Measurements from ENCODE around the gene ADGRL3.
"Not testable (repeated sequence)": the region's sequence is repeated elsewhere in the genome, so short reads cannot be mapped to it uniquely, and the experiment has no call there.

ADGRL3 gene

GRCh38 chr4:61501812-61502211 is 301.7 kb downstream of the ADGRL3 start:
- H3K27ac Mint-ChIP-seq, result no peak overlapping the region
- DNase-seq (ENCODE audit: low spot score in 2 of 2) (no peak), ATAC-seq (ENCODE audit: low read depth) (no peak)
- no peaks in the 10 kb centered on the region for H3K27me3 Mint-ChIP-seq
- peaks cover 8% of the 10 kb centered on the region for H3K9me3 Mint-ChIP-seq
- H3K36me3 Mint-ChIP-seq, result no peaks in the 10 kb centered on the region
- no peak overlapping the region for H3K4me3 Mint-ChIP-seq
- no peaks in the 10 kb centered on the region for H3K4me1 Mint-ChIP-seq

- H3K4me3 Mint-ChIP-seq, result no peak overlapping the region
- no peaks in the 10 kb centered on the region for H3K4me1 Mint-ChIP-seq
- peaks cover 7% of the 10 kb centered on the region for H3K9me3 Mint-ChIP-seq
- no peaks in the 10 kb centered on the region for H3K36me3 Mint-ChIP-seq
- no peaks in the 10 kb centered on the region for H3K27me3 Mint-ChIP-seq
- no peak for DNase-seq (ENCODE audit: low spot score in 2 of 2)
- ATAC-seq (ENCODE audit: low read depth), result no peak
- H3K27ac Mint-ChIP-seq, result no peak overlapping the region
Measured at GRCh38 chr4:61505773-61506685, 305.9 kb downstream of the ADGRL3 start.

- Mint-ChIP-seq H3K27me3 (no peaks in the 10 kb centered on the region), H3K4me1 (no peaks in the 10 kb centered on the region), H3K9me3 (peaks cover 5% of the 10 kb centered on the region), H3K27ac (no peak overlapping the region), H3K36me3 (no peaks in the 10 kb centered on the region), H3K4me3 (no peak overlapping the region)
- no peak for ATAC-seq (ENCODE audit: low read depth)
- DNase-seq (ENCODE audit: low spot score in 2 of 2), result no peak
Measured at GRCh38 chr4:61507091-61507490, 307.0 kb downstream of the ADGRL3 start.

- not testable (repeated sequence) for H3K4me3 Mint-ChIP-seq; DNase-seq (ENCODE audit: low spot score in 2 of 2); H3K4me1 Mint-ChIP-seq; H3K36me3 Mint-ChIP-seq; H3K9me3 Mint-ChIP-seq; H3K27me3 Mint-ChIP-seq; H3K27ac Mint-ChIP-seq; ATAC-seq (ENCODE audit: low read depth)
Measured at GRCh38 chr4:61509721-61510241, 309.7 kb downstream of the ADGRL3 start.

- Mint-ChIP-seq H3K4me3 (no peak overlapping the region), H3K36me3 (no peaks in the 10 kb centered on the region), H3K27ac (no peak overlapping the region), H3K4me1 (no peaks in the 10 kb centered on the region), H3K9me3 (peaks cover 1% of the 10 kb centered on the region), H3K27me3 (no peaks in the 10 kb centered on the region)
- ATAC-seq (ENCODE audit: low read depth) (no peak), DNase-seq (ENCODE audit: low spot score in 2 of 2) (no peak)
Measured at GRCh38 chr4:61511716-61512488, 311.8 kb downstream of the ADGRL3 start.

GRCh38 chr4:61514991-61515390 is 314.9 kb downstream of the ADGRL3 start:
- Mint-ChIP-seq H3K4me3 (no peak overlapping the region), H3K9me3 (peaks cover 1% of the 10 kb centered on the region), H3K27me3 (no peaks in the 10 kb centered on the region), H3K4me1 (no peaks in the 10 kb centered on the region), H3K27ac (no peak overlapping the region), H3K36me3 (no peaks in the 10 kb centered on the region)
- ATAC-seq (ENCODE audit: low read depth) (no peak), DNase-seq (ENCODE audit: low spot score in 2 of 2) (no peak)

GRCh38 chr4:61517144-61517543 is 317.0 kb downstream of the ADGRL3 start:
- H3K27me3 Mint-ChIP-seq, result no peaks in the 10 kb centered on the region
- no peaks in the 10 kb centered on the region for H3K36me3 Mint-ChIP-seq
- no peak overlapping the region for H3K4me3 Mint-ChIP-seq
- DNase-seq (ENCODE audit: low spot score in 2 of 2), result no peak
- peaks cover 4% of the 10 kb centered on the region for H3K9me3 Mint-ChIP-seq
- H3K27ac Mint-ChIP-seq, result no peak overlapping the region
- no peak for ATAC-seq (ENCODE audit: low read depth)
- H3K4me1 Mint-ChIP-seq, result no peaks in the 10 kb centered on the region

GRCh38 chr4:61520166-61520565 is 320.0 kb downstream of the ADGRL3 start:
- no peaks in the 10 kb centered on the region for H3K27me3 Mint-ChIP-seq
- DNase-seq (ENCODE audit: low spot score in 2 of 2), result no peak
- no peaks in the 10 kb centered on the region for H3K4me1 Mint-ChIP-seq
- no peaks in the 10 kb centered on the region for H3K36me3 Mint-ChIP-seq
- ATAC-seq (ENCODE audit: low read depth), result no peak
- H3K4me3 Mint-ChIP-seq, result no peak overlapping the region
- peaks cover 6% of the 10 kb centered on the region for H3K9me3 Mint-ChIP-seq
- H3K27ac Mint-ChIP-seq, result no peak overlapping the region

- no peak overlapping the region for H3K4me3 Mint-ChIP-seq
- ATAC-seq (ENCODE audit: low read depth) (no peak), DNase-seq (ENCODE audit: low spot score in 2 of 2) (no peak)
- H3K36me3 Mint-ChIP-seq, result no peaks in the 10 kb centered on the region
- no peaks in the 10 kb centered on the region for H3K27me3 Mint-ChIP-seq
- no peak overlapping the region for H3K27ac Mint-ChIP-seq
- peaks cover 9% of the 10 kb centered on the region for H3K9me3 Mint-ChIP-seq
- H3K4me1 Mint-ChIP-seq, result no peaks in the 10 kb centered on the region
Measured at GRCh38 chr4:61520681-61521160, 320.6 kb downstream of the ADGRL3 start.

GRCh38 chr4:61521451-61521850 is 321.3 kb downstream of the ADGRL3 start:
- Mint-ChIP-seq H3K36me3 (no peaks in the 10 kb centered on the region), H3K4me3 (no peak overlapping the region), H3K27me3 (no peaks in the 10 kb centered on the region), H3K27ac (no peak overlapping the region), H3K9me3 (peaks cover 9% of the 10 kb centered on the region), H3K4me1 (no peaks in the 10 kb centered on the region)
- no peak for DNase-seq (ENCODE audit: low spot score in 2 of 2)
- no peak for ATAC-seq (ENCODE audit: low read depth)

GRCh38 chr4:61522312-61522711 is 322.2 kb downstream of the ADGRL3 start:
- DNase-seq (ENCODE audit: low spot score in 2 of 2), result no peak
- Mint-ChIP-seq H3K36me3 (no peaks in the 10 kb centered on the region), H3K27ac (no peak overlapping the region), H3K9me3 (peaks cover 9% of the 10 kb centered on the region), H3K27me3 (no peaks in the 10 kb centered on the region), H3K4me1 (no peaks in the 10 kb centered on the region), H3K4me3 (no peak overlapping the region)
- no peak for ATAC-seq (ENCODE audit: low read depth)

GRCh38 chr4:61527888-61528287 is 327.8 kb downstream of the ADGRL3 start:
- H3K27ac Mint-ChIP-seq, result no peak overlapping the region
- H3K4me1 Mint-ChIP-seq, result no peaks in the 10 kb centered on the region
- no peak overlapping the region for H3K4me3 Mint-ChIP-seq
- no peak for DNase-seq (ENCODE audit: low spot score in 2 of 2)
- ATAC-seq (ENCODE audit: low read depth), result no peak
- peaks cover 8% of the 10 kb centered on the region for H3K9me3 Mint-ChIP-seq
- H3K36me3 Mint-ChIP-seq, result no peaks in the 10 kb centered on the region
- H3K27me3 Mint-ChIP-seq, result no peaks in the 10 kb centered on the region

GRCh38 chr4:61528595-61528994 is 328.5 kb downstream of the ADGRL3 start:
- H3K36me3 Mint-ChIP-seq, result no peaks in the 10 kb centered on the region
- peaks cover 8% of the 10 kb centered on the region for H3K9me3 Mint-ChIP-seq
- no peaks in the 10 kb centered on the region for H3K4me1 Mint-ChIP-seq

GRCh38 chr4:61531188-61531587 is 331.1 kb downstream of the ADGRL3 start:
- Mint-ChIP-seq H3K27me3 (no peaks in the 10 kb centered on the region), H3K36me3 (no peaks in the 10 kb centered on the region), H3K4me3 (no peak overlapping the region), H3K9me3 (peaks cover 1% of the 10 kb centered on the region), H3K4me1 (no peaks in the 10 kb centered on the region), H3K27ac (no peak overlapping the region)
- ATAC-seq (ENCODE audit: low read depth), result no peak
- DNase-seq (ENCODE audit: low spot score in 2 of 2), result no peak

More at GRCh38 chr4:61528595-61528994, 328.5 kb downstream of the ADGRL3 start:
- Mint-ChIP-seq H3K4me3 (no peak overlapping the region), H3K27ac (no peak overlapping the region), H3K27me3 (no peaks in the 10 kb centered on the region)
- DNase-seq (ENCODE audit: low spot score in 2 of 2) (no peak), ATAC-seq (ENCODE audit: low read depth) (no peak)
